HCEC 1CT (cell line): ENCODE data around the gene GNMT.
A peak's percentile ranks its signal among the peaks of the same experiment; 100 is the strongest.
"Not testable (repeated sequence)": the region's sequence is repeated elsewhere in the genome, so short reads cannot be mapped to it uniquely, and the experiment has no call there.

Experiments used
- DNase-seq: peaks from one replicate; pipeline ENCODE4 v3.0.0-alpha.2; 2017

The GNMT gene

DNA sequence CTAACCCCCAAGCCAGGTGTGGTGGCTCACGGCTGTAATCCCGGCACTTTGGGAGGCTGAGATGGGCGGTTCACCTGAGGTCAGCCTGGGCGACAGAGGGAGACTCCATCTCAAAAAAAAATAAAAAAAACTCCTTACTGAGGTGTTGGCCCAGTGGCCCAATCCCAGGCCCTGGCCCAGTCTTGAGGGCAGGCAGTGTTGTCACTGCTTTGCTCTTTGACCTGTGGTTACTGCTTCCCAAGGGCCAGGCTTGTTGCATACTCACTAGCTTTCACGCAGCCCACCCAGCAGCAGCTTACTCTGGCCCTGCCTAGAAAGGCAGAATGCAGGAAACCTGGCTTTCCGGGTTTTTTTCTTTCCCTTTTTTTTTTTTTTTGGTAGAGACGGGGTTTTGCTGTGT is 18.1 kb upstream of the GNMT start:
- no peak for DNase-seq

DNA sequence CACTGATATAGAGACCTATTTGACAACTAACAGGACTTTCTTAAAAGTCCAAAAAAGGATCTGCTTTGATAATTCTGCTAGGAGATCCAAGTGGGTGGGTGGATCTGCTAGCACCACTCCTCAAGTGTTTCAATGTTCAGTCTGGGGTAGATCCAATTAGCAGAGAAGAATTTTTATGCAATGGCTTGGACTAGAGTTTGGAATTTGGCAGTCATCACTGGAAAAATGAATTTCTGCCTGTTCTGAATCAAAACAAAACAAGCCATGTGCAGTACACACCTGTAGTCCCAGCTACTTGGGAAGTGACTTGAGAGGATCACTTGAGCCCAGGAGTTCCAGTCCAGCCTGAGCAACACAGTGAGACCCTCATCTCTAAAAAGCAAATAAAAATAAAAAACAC is 12.6 kb upstream of the GNMT start:
- no peak for DNase-seq

DNA sequence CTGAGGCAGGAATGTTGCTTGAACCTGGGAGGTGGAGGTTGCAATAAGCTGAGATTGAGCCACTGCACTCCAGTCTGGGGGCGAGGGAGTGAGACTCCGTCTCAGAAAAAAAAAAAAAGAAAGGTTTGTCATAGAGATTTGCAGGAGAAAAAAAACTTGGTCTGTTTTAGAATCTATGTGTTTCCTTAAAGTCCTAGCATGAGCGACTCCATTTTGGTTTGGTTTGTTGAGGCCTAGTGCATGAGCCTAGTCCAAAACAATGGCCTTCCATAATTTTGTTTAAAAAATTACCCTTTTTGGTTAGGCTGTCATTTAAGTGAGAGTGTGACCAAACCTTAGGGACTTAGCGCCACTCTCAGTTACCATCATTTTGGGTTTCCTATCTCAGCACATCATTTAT is 8.2 kb upstream of the GNMT start:
- no peak for DNase-seq

DNA sequence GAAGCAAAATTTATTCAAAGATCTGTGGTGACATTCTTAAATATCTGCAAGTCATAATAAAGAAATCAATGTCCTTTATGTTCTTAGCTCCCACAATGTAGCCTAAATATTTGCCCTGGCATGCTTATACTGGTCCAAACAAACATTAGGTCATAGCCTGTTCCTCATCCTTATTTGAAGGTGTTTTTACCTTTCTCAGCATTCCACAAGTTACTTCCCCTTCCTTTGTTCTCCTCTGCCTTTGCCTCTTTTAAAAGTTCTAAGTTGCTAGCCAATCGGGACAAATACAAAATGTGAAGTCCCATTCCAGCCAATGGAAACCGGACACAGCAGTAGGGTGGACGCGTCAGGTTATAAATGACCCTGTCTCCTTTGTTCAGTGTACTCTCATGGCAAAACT is 6.1 kb upstream of the GNMT start:
- DNase-seq = not testable (repeated sequence)

DNA sequence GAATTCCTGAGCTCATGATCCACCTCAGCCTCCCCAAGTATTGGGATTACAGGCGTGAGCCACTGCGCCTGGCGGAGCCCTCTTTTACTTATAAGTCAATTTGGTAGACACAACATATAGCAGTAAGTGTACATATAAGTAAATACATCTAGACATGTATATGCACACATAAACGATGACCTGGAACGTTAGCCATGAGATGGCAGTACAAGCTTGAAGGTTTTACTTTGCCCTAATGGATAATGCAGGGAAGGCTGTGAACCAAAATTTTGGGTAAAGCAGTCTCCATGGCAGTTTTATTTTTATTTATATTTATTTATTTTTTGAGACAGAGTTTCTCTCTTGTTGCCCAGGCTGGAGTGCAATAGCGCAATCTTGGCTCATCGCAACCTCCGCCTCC is 2.4 kb upstream of the GNMT start:
- DNase-seq = no peak

DNA sequence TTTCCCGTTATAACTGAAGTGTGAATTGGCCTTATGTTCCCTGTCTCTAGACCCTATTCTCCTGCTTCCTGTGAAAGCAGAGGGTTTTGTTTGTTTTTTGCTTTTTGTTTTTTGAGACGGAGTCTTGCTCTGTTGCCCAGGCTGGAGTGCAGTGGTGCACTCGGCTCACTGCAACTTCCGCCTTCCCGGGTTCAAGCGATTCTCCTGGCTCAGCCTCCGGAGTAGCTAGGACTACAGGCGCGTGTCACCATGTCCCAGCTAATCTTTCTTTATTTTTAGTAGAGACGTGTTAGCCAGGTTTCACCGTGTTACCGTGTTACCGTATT is 674 bp upstream of the GNMT start:
- no peak for DNase-seq

DNA sequence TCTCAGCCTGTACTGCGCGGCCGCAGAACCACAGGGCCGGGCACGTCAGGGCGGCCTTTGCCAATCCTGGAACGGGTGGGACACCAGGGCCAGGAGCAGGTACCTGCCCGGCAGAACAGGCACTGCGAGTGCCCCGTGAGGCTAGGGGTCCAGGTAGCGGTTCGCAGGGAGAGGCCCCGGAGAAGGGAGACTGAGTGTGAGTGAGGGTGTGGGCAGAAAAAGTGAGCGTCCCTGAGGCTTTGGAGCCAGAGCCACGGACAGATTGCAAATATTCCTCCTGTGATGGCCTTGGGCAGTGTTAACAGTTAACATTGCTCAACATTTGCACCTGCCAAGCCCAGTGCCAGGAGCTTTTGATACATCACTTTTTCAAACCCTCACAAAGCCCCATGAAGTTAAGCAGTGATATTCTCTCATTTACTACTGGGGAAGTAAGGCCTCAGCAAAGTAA is 491 bp downstream of the GNMT start:
- DNase-seq = no peak

DNA sequence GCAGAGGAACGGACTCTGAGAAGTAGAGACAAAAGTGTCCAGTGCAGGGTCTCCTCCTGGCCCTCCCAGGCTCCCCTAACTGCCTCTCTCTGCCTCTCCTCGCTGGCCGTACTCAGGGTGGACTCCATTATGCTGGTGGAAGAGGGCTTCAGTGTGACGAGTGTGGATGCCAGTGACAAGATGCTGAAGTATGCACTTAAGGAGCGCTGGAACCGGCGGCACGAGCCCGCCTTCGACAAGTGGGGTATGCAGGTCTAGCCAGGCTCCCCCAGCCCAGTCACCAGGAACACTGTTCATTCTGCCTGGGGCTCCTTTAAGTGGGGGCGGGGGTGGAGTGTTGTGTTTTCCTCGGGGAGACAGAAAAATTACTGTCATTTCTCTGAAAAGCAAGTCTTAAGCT is 1.5 kb downstream of the GNMT start:
- no peak for DNase-seq

DNA sequence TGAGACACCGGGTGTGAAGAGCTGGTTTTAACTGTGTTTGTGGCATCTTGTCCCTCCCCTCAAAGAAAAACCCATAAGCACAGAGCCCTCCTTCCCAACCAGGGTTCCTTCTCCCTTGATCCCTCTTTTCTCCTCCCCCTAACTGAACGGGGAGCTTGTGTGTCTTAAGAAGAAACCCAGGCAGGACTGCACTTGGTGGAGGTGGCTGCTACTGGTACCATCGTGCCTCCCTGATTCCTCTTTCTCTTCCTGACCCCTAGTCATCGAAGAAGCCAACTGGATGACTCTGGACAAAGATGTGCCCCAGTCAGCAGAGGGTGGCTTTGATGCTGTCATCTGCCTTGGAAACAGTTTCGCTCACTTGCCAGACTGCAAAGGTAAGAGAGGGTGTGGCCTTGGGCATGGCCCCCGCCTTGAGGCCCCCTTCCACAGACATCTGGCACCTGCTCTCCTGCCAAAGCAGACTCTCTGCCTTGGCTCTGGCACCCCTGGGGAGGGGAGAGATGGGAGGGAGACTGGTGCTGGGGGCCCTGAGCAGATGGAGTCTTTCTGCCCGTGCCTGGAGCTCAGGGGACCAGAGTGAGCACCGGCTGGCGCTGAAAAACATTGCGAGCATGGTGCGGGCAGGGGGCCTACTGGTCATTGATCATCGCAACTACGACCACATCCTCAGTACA is 2.1 kb downstream of the GNMT start:
- no peak for DNase-seq

DNA sequence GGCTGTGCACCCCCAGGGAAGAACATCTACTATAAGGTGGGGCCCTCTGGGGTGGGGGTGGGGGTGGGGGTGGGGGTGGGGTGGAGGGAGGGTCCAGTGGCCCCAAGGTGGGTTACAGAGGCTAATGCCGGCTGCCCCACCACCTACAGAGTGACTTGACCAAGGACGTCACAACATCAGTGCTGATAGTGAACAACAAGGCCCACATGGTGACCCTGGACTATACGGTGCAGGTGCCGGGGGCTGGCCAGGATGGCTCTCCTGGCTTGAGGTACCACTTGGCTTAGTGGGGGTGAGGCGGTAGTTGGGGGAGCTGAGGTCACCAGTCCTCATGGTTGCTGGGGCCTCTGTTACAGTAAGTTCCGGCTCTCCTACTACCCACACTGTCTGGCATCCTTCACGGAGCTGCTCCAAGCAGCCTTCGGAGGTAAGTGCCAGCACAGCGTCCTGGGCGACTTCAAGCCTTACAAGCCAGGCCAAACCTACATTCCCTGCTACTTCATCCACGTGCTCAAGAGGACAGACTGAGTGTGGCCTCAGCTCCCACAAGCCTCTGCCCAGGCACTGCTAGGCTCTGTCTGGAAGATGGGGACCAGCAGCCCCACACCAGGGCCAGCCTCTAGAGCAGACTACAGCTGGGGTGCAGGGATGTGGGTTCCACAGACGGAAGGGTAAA is 2.8 kb downstream of the GNMT start:
- DNase-seq = no peak

DNA sequence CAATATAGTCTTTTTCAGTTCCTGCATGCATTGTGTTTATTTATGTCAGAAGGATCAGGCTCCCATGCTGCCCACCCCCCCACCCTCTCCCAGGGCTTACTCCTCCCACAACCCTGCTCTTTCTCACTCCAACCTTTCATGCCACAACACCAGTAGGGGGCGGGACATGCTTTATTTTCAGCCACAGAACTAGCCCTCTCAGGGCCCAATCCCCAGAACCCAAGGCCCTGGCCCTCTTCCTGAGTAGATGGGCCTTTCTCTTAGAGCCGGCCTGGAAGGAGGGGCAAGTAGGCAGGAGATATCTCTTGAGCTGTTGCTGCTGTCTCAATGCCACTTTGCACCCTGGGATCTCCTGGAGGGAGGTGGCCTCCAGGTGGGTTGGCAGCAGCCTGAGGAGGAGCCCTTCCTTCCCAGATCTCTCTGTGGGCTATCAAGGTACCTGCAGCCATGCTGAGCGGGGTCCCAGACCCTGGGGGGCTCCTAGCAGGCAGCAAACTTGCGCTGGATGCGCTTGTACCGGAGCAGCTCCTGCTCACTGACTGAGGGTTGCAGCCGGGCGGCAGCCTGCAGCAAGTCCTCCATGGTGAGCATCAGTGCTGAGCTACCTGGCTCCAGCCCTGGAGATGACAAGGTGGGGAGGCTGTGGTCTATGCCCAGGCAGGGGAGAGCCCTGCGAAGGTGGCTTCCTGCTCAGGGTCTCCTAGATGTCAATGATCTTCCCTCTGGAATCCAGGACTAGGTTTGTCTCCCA is 3.5 kb downstream of the GNMT start:
- DNase-seq = peak; percentile 22

DNA sequence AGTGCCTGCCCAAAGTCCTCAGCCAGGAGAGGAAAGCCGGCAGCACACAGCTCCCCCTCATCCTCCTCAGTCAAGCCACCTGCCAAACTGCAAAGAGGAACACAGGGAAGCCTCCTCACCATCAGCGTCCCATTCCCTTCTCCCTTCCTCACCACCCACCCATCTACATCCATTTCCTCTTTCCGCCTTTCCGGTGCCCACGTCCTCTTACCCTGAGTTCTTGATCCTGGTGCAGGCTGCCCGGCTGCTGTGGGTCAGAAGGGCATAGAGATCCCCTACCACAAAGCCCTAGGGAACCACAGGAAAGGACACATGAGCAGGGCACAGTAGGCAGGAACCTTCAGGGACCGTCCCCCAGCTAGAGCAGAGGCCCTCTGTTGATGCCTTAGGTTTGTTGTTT is 6.0 kb downstream of the GNMT start:
- no peak for DNase-seq

DNA sequence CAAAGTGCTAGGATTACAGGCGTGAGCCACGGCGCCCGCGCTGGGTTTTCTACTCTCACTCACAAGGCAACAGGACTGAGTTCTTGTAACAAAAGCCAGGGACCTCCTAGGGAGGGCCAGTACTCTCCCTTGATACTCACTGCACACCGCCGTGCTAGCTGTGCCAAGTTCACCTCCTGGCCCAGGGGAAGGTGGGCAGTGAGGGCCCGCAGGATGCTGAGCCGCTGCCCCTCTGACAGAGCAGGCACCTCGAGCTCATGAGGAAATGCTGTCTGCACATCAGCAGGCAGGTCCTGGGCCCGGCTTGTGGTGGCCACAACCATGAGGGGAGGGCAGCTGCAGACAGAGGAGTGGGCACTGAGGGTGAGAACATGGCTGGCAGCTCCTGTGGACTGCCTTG is 6.7 kb downstream of the GNMT start:
- DNase-seq = no peak

DNA sequence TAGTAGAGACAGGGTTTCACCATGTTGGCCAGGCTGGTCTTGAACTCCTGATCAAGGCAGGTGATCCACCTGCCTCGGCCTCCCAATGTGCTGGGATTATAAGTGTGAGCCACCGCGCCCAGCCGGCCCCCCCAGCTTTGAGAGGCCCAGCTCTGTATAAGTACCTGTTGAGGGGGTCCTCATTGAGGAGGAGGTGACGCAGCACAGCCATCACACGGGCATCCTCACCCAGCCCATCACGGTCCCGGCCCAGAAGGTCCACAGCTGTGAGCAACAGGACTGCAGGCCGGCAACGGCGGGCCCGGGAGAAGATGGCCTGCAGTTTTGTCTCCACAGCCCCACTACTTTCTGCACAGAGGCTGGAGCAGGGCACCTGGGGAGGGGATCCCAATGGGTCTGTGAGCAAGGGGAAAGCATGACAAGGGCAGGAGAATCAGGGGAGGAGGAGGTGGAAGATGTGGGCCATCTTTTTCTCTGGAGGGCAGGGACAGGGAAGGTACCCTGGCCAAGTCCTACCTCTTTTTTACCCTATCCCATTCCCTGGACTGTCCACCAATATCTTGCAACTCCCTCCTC is 7.7 kb downstream of the GNMT start:
- DNase-seq = no peak

DNA sequence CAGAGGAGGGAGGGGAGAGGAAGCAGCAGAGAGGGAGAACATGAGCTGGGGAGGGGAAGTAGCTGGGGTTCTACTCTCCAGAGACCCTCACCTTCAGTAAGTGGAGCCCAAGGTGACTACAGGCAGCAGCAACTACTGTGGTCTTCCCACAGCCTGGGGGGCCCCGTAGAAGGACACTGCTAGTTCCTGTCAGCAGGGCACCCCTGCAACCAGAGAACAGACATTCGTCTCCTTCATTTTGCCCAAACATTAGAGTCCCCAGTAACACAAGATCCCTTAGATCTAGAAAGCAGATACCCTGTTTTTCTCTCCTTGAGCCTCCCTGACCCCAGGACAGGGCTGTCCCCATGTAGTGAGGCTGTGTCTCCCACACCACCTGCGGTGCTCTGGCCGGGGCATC is 8.2 kb downstream of the GNMT start:
- DNase-seq = no peak

DNA sequence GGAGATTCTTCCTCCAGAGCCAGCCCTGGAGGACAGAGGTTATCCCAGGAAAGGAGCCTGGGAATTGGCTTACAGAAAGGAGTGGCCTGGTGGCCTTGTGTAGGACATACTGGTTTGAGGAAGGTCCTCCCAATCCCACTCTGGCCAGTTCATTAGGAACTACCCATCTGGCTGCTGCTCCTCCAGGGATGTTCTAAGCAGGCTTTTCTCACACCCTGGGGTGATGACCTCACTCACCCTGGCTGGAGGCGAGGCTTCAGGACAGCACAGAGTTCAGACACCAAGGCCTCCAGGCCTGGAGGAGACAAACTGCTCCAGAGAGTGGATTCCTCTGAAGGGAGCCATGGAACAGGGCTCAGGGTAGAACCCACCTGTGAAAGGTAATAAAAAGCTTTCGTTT is 8.9 kb downstream of the GNMT start:
- no peak for DNase-seq

DNA sequence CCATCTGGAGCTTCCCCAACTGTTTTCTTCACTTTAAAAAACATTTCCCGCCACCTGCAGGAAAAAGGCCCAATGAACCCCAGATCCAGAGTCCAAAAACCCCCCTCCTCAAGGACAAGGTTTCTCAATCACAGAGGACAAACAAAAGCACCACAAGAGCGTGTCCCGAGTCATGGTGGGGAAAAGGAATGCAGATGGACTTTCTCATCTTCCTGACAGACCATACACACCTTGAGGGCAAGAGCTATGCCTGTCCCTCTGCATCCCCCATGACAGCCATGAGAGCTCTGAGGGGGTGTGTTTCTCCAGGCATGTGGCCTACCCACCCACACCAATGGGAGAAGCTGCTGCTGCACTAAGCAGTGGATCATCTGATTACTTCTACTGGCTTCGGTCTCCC is 9.4 kb downstream of the GNMT start:
- no peak for DNase-seq

DNA sequence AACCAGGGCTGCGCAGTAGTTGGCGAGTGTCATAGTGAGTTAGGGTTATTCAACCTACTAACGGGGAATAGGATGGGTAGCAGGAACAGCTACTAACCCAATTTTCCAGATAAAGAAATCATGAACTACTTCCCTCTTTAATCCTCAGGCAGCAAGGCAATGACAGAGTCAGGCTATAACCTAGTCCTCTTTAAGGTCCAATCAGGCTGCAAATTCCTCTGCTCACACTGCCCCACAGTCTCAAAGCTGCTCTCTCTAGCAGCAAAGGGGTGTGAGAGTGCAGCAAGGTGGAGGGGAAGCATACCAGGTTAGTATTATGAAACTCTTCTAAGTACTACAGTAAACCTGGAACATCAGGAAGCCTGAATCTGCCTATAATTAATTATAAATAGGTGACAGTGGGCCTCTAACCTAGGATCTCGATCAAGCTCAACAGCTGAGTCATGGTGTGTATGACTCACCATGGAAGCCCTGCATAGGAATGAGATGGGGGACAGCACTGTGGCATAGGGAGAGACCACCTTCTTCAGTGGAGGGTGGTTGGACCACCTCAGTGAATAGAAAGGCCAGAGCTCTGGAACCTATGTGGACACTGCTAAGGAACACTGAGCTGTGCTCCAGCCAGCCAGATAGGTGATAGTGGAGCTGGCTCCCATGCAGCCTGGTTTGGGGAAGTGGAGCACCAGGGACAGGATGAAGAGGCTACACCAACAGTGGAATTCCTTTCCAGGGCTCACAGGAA is 10.5 kb downstream of the GNMT start:
- peak; percentile 24 for DNase-seq

DNA sequence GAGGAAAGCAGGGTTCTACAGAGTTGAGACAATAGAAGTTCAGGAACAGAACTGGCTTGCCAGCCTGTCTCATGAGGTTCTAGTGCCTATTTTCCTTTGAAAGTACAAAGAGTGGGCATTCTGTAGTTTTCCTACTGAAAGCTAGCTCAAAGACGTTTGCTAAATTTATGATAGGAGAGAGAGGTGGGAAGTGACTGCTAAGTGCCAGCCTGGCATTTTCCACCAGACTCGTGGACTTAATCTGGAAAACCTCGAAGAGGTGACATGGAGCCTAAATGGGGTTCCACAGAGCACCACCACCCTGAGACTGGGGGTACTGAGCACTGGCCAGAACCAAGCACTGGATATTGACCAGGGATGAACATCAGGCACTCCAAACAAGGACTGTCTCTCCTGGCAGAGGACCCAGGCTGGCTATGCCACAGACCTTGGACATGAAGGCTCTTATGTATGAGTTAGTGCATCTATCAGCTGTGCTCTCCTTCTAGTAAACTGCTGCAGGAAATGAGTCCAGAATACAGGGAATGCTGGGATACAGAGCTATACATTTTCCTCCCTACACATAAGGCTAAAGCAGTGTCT is 11.3 kb downstream of the GNMT start:
- no peak for DNase-seq

DNA sequence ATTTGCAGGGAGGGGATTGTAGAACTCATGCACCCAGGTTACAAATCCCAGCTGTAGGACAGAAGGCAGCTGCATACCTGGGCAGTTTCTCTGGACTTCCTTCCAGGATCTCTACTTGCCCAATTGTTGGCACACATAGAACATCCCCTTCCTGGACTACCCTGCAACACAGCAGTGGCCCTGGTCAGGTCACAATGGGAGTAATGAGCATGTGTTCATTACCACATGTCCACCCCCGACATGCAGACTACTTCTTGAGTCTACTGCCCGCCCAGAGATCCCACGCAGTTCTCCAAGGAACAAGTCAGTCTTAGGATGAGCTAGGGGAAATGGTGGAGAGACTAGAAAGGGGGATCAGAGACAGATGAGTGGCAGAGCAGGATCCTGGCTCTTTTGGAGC is 13.4 kb downstream of the GNMT start:
- DNase-seq = no peak

DNA sequence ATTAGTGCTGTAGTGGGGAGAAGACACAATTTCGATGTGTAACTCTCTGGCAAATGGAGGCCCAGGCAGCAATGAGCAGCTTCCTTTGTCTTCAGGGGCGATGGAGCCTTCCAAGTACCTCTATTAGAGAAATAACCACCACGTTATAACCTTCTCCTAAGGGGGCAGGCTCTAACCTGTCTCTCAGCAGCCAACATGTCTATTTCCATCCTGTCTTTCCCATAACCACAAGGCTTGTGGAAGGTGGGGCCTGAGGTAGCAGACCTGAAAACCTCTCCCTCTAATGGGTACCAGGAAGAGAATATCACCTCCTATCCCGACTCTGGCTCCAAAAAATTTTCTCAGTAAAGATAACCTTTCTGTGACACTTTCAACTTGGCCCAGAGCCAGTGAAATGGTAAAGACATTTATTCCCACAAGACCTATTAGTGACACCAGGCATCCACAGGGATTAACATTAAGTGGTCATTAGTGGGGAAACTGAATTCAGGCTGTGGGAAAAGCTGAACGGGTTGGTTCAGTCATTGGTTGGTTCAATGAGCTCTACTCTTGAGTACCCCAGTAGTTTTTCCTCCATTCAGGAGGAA is 14.5 kb downstream of the GNMT start:
- DNase-seq = no peak

DNA sequence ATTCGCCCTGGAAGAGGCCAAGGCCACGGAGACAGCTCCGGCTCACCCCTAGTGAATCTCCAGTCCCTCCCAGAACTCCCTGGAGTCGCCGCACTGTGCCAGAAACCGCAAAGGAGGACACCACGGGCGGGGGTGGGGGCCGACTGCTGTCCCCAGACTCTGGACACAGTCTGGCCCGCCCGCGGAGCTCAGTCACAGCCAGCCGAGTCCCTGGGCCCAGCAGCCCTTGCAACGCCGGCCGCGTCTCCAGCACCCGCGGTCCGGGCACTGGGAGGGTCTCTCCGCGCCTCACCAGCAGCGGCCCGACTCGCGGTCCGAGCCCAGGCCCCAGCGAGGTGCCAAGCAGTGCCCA is 17.9 kb downstream of the GNMT start:
- peak; percentile 15 for DNase-seq
